ENCODE data around the gene MAPK9.

GRCh38 chr5:180284149-180284548 lies 7.7 kb downstream of the MAPK9 start:
- TF ChIP-seq CTCF (IDR thresholded peaks at IDR 0.05 in 4 of 5, conservative IDR thresholded peaks at IDR 0.05 in 1 of 5) (no peak), POLR2A (IDR thresholded peaks at IDR 0.05) (no peak)

Measured in gastrocnemius medialis (tissue), 4 donors.